H1 (cell line): Measurements from ENCODE around the gene SLC25A6. TPM values are rescaled to one million over a fixed set of nuclear protein-coding genes. Genes with fewer than 3 reads are reported as not detected.
A peak's percentile ranks its signal among the peaks of the same experiment; 100 is the strongest.

ENCODE experiments used
- CTCF ChIA-PET: fragments of 300-600 bp; sonication (Branson Sonifier 250); formaldehyde crosslinking; loops from one replicate; lab custom pipeline; 2021; ENCODE audit not compliant: partially characterized antibody; lab: Charles Lee
- POLR2A ChIA-PET: fragments of 300-600 bp; sonication (Branson Sonifier 250); formaldehyde crosslinking; loops from one replicate; lab custom pipeline; 2021; ENCODE audit warnings: inconsistent platforms; ENCODE audit not compliant: partially characterized antibody; lab: Charles Lee
- DNase-seq, 2 experiments: peaks; one replicate each; pipeline versions ENCODE4 v3.0.0 to v3.0.0-alpha.2; 2010 to 2022; ENCODE audit warnings: low spot score in 2 of 2, low read depth in 1 of 2, mixed read lengths in 1 of 2
- FAIRE-seq: peaks from 2 replicates; lab custom pipeline; 2011; peaks lifted over from hg19 to GRCh38; lab: Jason Lieb, UNC
- H2AFZ ChIP-seq: 2 replicates; pipeline ENCODE4 v1.8.1; 2012; ENCODE audit warnings: low read length, inconsistent platforms
- H2AK5ac ChIP-seq: 2 replicates; pipeline ENCODE4 v1.6.1; 2013; ENCODE audit warnings: low read depth, low read length
- H2BK120ac ChIP-seq: replicated peaks from 2 replicates; pipeline ENCODE3; 2013; ENCODE audit warnings: low read depth, low read length, inconsistent platforms
- H2BK12ac ChIP-seq: 2 replicates; pipeline ENCODE4 v1.6.1; 2013; ENCODE audit warnings: low read depth, low read length
- H2BK15ac ChIP-seq: 2 replicates; pipeline ENCODE4 v1.6.1; 2013; ENCODE audit warnings: low read length
- H2BK20ac ChIP-seq: 2 replicates; pipeline ENCODE4 v1.6.1; 2013; ENCODE audit warnings: low read length
- H2BK5ac ChIP-seq: 2 replicates; pipeline ENCODE4 v1.6.1; 2013; ENCODE audit warnings: low read depth, low read length
- H3K14ac ChIP-seq: 2 replicates; pipeline ENCODE4 v1.6.1; 2013; ENCODE audit warnings: inconsistent platforms; ENCODE audit not compliant: insufficient read length
- H3K18ac ChIP-seq: 2 replicates; pipeline ENCODE4 v1.6.1; 2013; ENCODE audit warnings: low read length; ENCODE audit errors: extremely low read depth
- H3K23ac ChIP-seq: 2 replicates; pipeline ENCODE4 v1.6.1; 2013; ENCODE audit warnings: inconsistent platforms; ENCODE audit not compliant: insufficient read length
- H3K23me2 ChIP-seq: 2 replicates; pipeline ENCODE4 v1.6.1; 2013; ENCODE audit warnings: low read depth, low read length
- H3K27ac ChIP-seq: 2 replicates; pipeline ENCODE4 v1.6.1; 2011; ENCODE audit warnings: low read depth, low read length, inconsistent platforms
- H3K27me3 ChIP-seq, 4 experiments: replicated peaks in 1 of 4; 1 replicate in 1 of 4; 2 replicates in 3 of 4; pipeline versions ENCODE4 v1.6.1 to v1.8.1; 2011 to 2013; ENCODE audit warnings: low read length in 3 of 4, mild to moderate bottlenecking in 3 of 4, inconsistent platforms in 2 of 4, mixed read lengths in 2 of 4, moderate library complexity in 1 of 4; ENCODE audit not compliant: control insufficient read depth in 3 of 4, insufficient read depth in 3 of 4; ENCODE audit errors: extremely low read depth in 1 of 4
- H3K36me3 ChIP-seq, 4 experiments: 2 replicates each; pipeline versions ENCODE4 v1.6.1 to v1.8.1; 2011 to 2013; ENCODE audit warnings: mild to moderate bottlenecking in 4 of 4, low read length in 3 of 4, moderate library complexity in 2 of 4, control low read depth in 1 of 4, inconsistent platforms in 1 of 4; ENCODE audit not compliant: insufficient read depth in 4 of 4, control insufficient read depth in 2 of 4
- H3K4ac ChIP-seq: replicated peaks from 2 replicates; pipeline ENCODE3; 2013; ENCODE audit warnings: low read length, low read depth, mixed read lengths, inconsistent platforms; ENCODE audit not compliant: insufficient read length
- H3K4me1 ChIP-seq, 4 experiments: replicated peaks in 1 of 4; 1 replicate in 1 of 4; 2 replicates in 3 of 4; pipeline versions ENCODE4 v1.6.1 to v1.8.1; 2011 to 2013; ENCODE audit warnings: low read length in 3 of 4, inconsistent platforms in 2 of 4, mixed read lengths in 1 of 4; ENCODE audit not compliant: insufficient read depth in 4 of 4, control insufficient read depth in 3 of 4
- H3K4me2 ChIP-seq, 2 experiments: 2 replicates each; pipeline versions ENCODE4 v1.6.1 to v1.8.1; 2011 to 2013; ENCODE audit warnings: low read depth in 2 of 2, low read length in 2 of 2, control low read depth in 1 of 2, inconsistent platforms in 1 of 2, mild to moderate bottlenecking in 1 of 2; ENCODE audit not compliant: insufficient read depth in 1 of 2
- H3K4me3 ChIP-seq, 4 experiments: fragments of 200-600, 300-600 bp in 1 of 4; sonication (generic), shearing (Covaris generic), sonication (Bioruptor Twin) in 1 of 4; 2 replicates each; pipeline versions ENCODE4 v1.5.1 to v1.8.1; 2011 to 2016; ENCODE audit warnings: low read length in 4 of 4, low read depth in 3 of 4, control low read depth in 2 of 4, inconsistent platforms in 2 of 4, mild to moderate bottlenecking in 2 of 4, mixed read lengths in 1 of 4, moderate library complexity in 1 of 4; ENCODE audit not compliant: insufficient read depth in 2 of 4; ENCODE audit errors: extremely low read depth in 1 of 4
- H3K56ac ChIP-seq: replicated peaks from 2 replicates; pipeline ENCODE3; 2013; ENCODE audit warnings: low read depth, mild to moderate bottlenecking, mixed read lengths, low read length, inconsistent platforms; ENCODE audit not compliant: insufficient read length
- H3K79me1 ChIP-seq: 2 replicates; pipeline ENCODE4 v1.6.1; 2013; ENCODE audit warnings: low read depth, low read length, control low read depth
- H3K79me2 ChIP-seq, 2 experiments: 2 replicates each; pipeline versions ENCODE4 v1.6.1 to v1.8.1; 2012 to 2013; ENCODE audit warnings: low read length in 2 of 2, mild to moderate bottlenecking in 2 of 2, inconsistent platforms in 1 of 2; ENCODE audit not compliant: insufficient read depth in 2 of 2, control insufficient read depth in 1 of 2
- H3K9ac ChIP-seq, 4 experiments: replicated peaks in 1 of 4; 1 replicate in 1 of 4; 2 replicates in 3 of 4; pipeline versions ENCODE4 v1.6.1 to v1.8.1; 2011 to 2013; ENCODE audit warnings: low read depth in 3 of 4, low read length in 3 of 4, control low read depth in 2 of 4, mild to moderate bottlenecking in 2 of 4, moderate library complexity in 2 of 4, inconsistent platforms in 1 of 4; ENCODE audit errors: extremely low read depth in 1 of 4
- H3K9me3 ChIP-seq, 2 experiments: 2 replicates each; pipeline versions ENCODE4 v1.6.1 to v1.8.1; 2012 to 2013; ENCODE audit warnings: mild to moderate bottlenecking in 2 of 2, moderate library complexity in 2 of 2, control low read depth in 1 of 2, inconsistent platforms in 1 of 2, low read depth in 1 of 2, low read length in 1 of 2, mixed read lengths in 1 of 2; ENCODE audit not compliant: insufficient read depth in 2 of 2
- H4K20me1 ChIP-seq, 2 experiments: replicated peaks in 1 of 2; 2 replicates each; pipeline versions ENCODE3 to v1.8.1; 2011 to 2013; ENCODE audit warnings: inconsistent platforms in 2 of 2, low read length in 2 of 2, mild to moderate bottlenecking in 1 of 2; ENCODE audit not compliant: insufficient read depth in 2 of 2, control insufficient read depth in 1 of 2
- H4K5ac ChIP-seq: 2 replicates; pipeline ENCODE4 v1.6.1; 2013; ENCODE audit warnings: low read length, low read depth, mixed read lengths, inconsistent platforms; ENCODE audit not compliant: insufficient read length
- H4K8ac ChIP-seq: 2 replicates; pipeline ENCODE4 v1.8.0; 2013; ENCODE audit warnings: mild to moderate bottlenecking, moderate library complexity, low read length, inconsistent platforms; ENCODE audit not compliant: insufficient read depth; ENCODE audit errors: extremely low read depth
- H4K91ac ChIP-seq: replicated peaks from 2 replicates; pipeline ENCODE3; 2013; ENCODE audit warnings: low read length, mixed read lengths, inconsistent platforms; ENCODE audit not compliant: insufficient read length
- BRCA1 ChIP-seq: IDR thresholded peaks from 2 replicates; pipeline ENCODE4 v1.6.1; 2012; ENCODE audit warnings: low read depth, low read length, improper control_type of control experiment
- POLR2A ChIP-seq, 2 experiments: IDR thresholded peaks; 1 replicate in 1 of 2; 2 replicates in 1 of 2; pipeline ENCODE4 v1.6.1; 2011; ENCODE audit warnings: low read depth in 2 of 2, low read length in 2 of 2, mild to moderate bottlenecking in 2 of 2; ENCODE audit errors: control extremely low read depth in 1 of 2
- POLR2AphosphoS5 ChIP-seq: IDR thresholded peaks from 2 replicates; pipeline ENCODE4 v1.6.1; 2011; ENCODE audit warnings: low read depth, low read length
- USF2 ChIP-seq: IDR thresholded peaks from 2 replicates; pipeline ENCODE4 v1.6.1; 2011; ENCODE audit warnings: low read length, improper control_type of control experiment
- WGBS, 2 experiments: shearing (Covaris generic) in 1 of 2; methylation state at CpG; one replicate each; pipeline versions ENCODE4 v1.1.6 to v1.1.7; 2013 to 2015; ENCODE audit warnings: low lambda C conversion rate in 2 of 2, mixed read lengths in 2 of 2, inconsistent platforms in 1 of 2, low coverage in 1 of 2, missing lambda C conversion rate in 1 of 2; ENCODE audit not compliant: insufficient replicate concordance in 2 of 2, insufficient coverage in 1 of 2, insufficient read length in 1 of 2; ENCODE audit errors: extremely low coverage in 1 of 2, missing lambda C conversion rate in 1 of 2; 5-methylcytosine and 5-hydroxymethylcytosine counted together
- polyA plus RNA-seq, 7 experiments: library from polyadenylated mRNA; depleted of rRNA in 3 of 7; stranded (reverse) in 5 of 7; unstranded in 2 of 7; fragments of >200 nt in 5 of 7; fragments of 200-250 nt in 2 of 7; gene quantifications; 1 replicate in 5 of 7; 2 replicates in 1 of 7; 4 replicates in 1 of 7; pipeline versions ENCODE4 v1.2.1 to v1.2.3, GENCODE V29; 2011 to 2013; ENCODE audit warnings: missing spikeins in 2 of 7, mixed read lengths in 2 of 7
- total RNA-seq: library from RNA; stranded (reverse); fragmentation: NEBNext Ultra II Directional; extraction: Animal tissue kit (Norgen Biotek cat#: 25700); gene quantifications from 2 replicates; pipeline ENCODE4 v1.2.1, GENCODE V29; 2021

The SLC25A6 gene
- total and polyA plus RNA-seq, 2 of the 8 experiments (the other 6 are each of a cell fraction or from before 2014, with no cell fraction given) = 487 to 1,220 TPM

- Histone ChIP-seq H2BK20ac (no peak overlapping the region), H3K18ac (no peak overlapping the region), H3K9me3 (no peaks in the 10 kb centered on the region), H3K79me2 (peaks cover 10 to 29% of the 10 kb centered on the region in 2 experiments), H3K23me2 (no peaks in the 10 kb centered on the region), H3K4ac (no peak overlapping the region), H3K4me1 (peaks cover 0 to 3% (median 2%) of the 10 kb centered on the region in 4 experiments; a peak in 6 of 7 replicates), H3K4me3 (no peak overlapping the region), H4K20me1 (peaks cover 31 to 36% of the 10 kb centered on the region in 2 experiments), H3K56ac (no peak overlapping the region), H4K8ac (no peak overlapping the region; the same call in 1 of the 2 replicates), H3K27ac (no peak overlapping the region), H4K5ac (no peak overlapping the region), H2BK120ac (no peak overlapping the region), H2AK5ac (no peak overlapping the region), H3K27me3 (no peaks in the 10 kb centered on the region), H3K4me2 (no peak overlapping the region), H4K91ac (no peak overlapping the region), H2AFZ (no peak overlapping the region), H3K36me3 (peaks cover 51 to 64% (median 54%) of the 10 kb centered on the region in 4 experiments), H2BK12ac (no peak overlapping the region), H3K79me1 (no peaks in the 10 kb centered on the region), H2BK15ac (no peak overlapping the region), H3K23ac (no peak overlapping the region), H2BK5ac (no peak overlapping the region), H3K14ac (no peak overlapping the region), H3K9ac (no peak overlapping the region)
- ChIA-PET POLR2A (no interaction called here), CTCF (no interaction called here)
- FAIRE-seq (no peak), DNase-seq (peak in 1 of 2 experiments; percentile 46)
- TF ChIP-seq POLR2A (IDR thresholded peaks at IDR 0.05; ENCODE audit: control extremely low read depth in 1 of 2, low read depth in 2 of 2, low read length in 2 of 2) (peak in 1 of 2 experiments; percentile 66; a peak in 2 of 3 replicates), USF2 (peak; percentile 17; the same call in 1 of the 2 replicates), POLR2AphosphoS5 (peak; percentile 89), BRCA1 (no peak)
- WGBS, 2 experiments = 95% methylated on average over 18 of the region's 18 CpGs; no CpG with 5 or more reads in 1 of the 2 experiments
Measured at GRCh38 chrX:1384658-1385252, 7.2 kb downstream of the SLC25A6 start.
